RWPE1 (cell line): ENCODE measurements around the gene MAP4K3.

Source experiments
- CTCF ChIA-PET: fragments of 350-600 bp; sonication (Branson Sonifier 250); formaldehyde crosslinking; extraction: SDS; loops from one replicate; lab custom pipeline; 2021; lab: Yijun Ruan, JAX
- POLR2A ChIA-PET: fragments of 400-600 bp; formaldehyde crosslinking; extraction: SDS; loops from one replicate; lab custom pipeline; 2020; ENCODE audit warnings: antibody characterized with exemption; ENCODE audit not compliant: low non-redundant PET; lab: Yijun Ruan, JAX
- DNase-seq: peaks from one replicate; pipeline ENCODE4 v3.0.0; 2012; ENCODE audit warnings: low spot score
- H3K27ac ChIP-seq: fragments of 450-650 bp; 2 replicates; pipeline ENCODE4 v1.5.1; 2017
- CTCF ChIP-seq: fragments of 450-650 bp; conservative IDR thresholded peaks from 2 replicates; pipeline ENCODE4 v1.5.1; 2017; ENCODE audit warnings: low read depth, mild to moderate bottlenecking

The MAP4K3 gene

GRCh38 chr2:39405364-39405763, 31.7 kb downstream of the MAP4K3 start:
- POLR2A ChIA-PET, result no interaction called here
- no peak for TF ChIP-seq CTCF
- H3K27ac ChIP-seq, result peak overlapping the region; percentile 59
- CTCF ChIA-PET, result interaction anchor here (0.8 kb wide), 1 partner anchor 26 kb away, joined by 3 read pairs; no protein-coding TSS in a partner anchor
- peak; percentile 23 for DNase-seq

- POLR2A ChIA-PET, result no interaction called here
- CTCF ChIA-PET, result no interaction called here
Measured at GRCh38 chr2:39403311-39403710, 33.8 kb downstream of the MAP4K3 start.

GRCh38 chr2:39401319-39401718, 35.8 kb downstream of the MAP4K3 start:
- ChIA-PET POLR2A (no interaction called here), CTCF (no interaction called here)
- no peak for TF ChIP-seq CTCF
- DNase-seq, result no peak
- H3K27ac ChIP-seq, result no peak overlapping the region

More at GRCh38 chr2:39403311-39403710, 33.8 kb downstream of the MAP4K3 start:
- no peak for TF ChIP-seq CTCF
- H3K27ac ChIP-seq, result no peak overlapping the region
- no peak for DNase-seq

- no peak overlapping the region for H3K27ac ChIP-seq
- CTCF ChIA-PET, result interaction anchor here (0.9 kb wide), 1 partner anchor 32 kb away, joined by 3 read pairs; no protein-coding TSS in a partner anchor
- DNase-seq, result no peak
- POLR2A ChIA-PET, result no interaction called here
- TF ChIP-seq CTCF, result no peak
Measured at GRCh38 chr2:39399570-39399969, 37.5 kb downstream of the MAP4K3 start.

GRCh38 chr2:39395313-39395712, 41.8 kb downstream of the MAP4K3 start:
- no peak for TF ChIP-seq CTCF
- ChIA-PET CTCF (no interaction called here), POLR2A (interaction anchor here (0.8 kb wide), 1 partner anchor 43 kb away, joined by 3 read pairs; no protein-coding TSS in a partner anchor)
- no peak for DNase-seq
- H3K27ac ChIP-seq, result no peak overlapping the region

GRCh38 chr2:39394516-39394961, 42.5 kb downstream of the MAP4K3 start:
- no peak overlapping the region for H3K27ac ChIP-seq
- ChIA-PET POLR2A (no interaction called here), CTCF (no interaction called here)
- TF ChIP-seq CTCF, result no peak
- no peak for DNase-seq
